SK-N-MC (cell line): ENCODE measurements around the gene CDYL.
"Not testable (repeated sequence)": the region's sequence is repeated elsewhere in the genome, so short reads cannot be mapped to it uniquely, and the experiment has no call there.

Experiments used
- DNase-seq: peaks from one replicate; pipeline ENCODE4 v3.0.0-alpha.2; 2011; ENCODE audit warnings: low read depth, low spot score
- H3K27ac ChIP-seq: fragments of 200-600 bp; sonication (generic); 2 replicates; pipeline ENCODE4 v1.5.1; 2016; ENCODE audit warnings: mixed run types
- H3K36me3 ChIP-seq: fragments of 200-600 bp; sonication (generic); 2 replicates; pipeline ENCODE4 v1.6.1; 2017; ENCODE audit warnings: antibody characterized with exemption, low read length, mixed read lengths; ENCODE audit not compliant: insufficient read depth
- H3K4me3 ChIP-seq: fragments of 200-600 bp; sonication (generic); 2 replicates; pipeline ENCODE4 v1.5.1; 2016
- H3K9ac ChIP-seq: fragments of 200-600 bp; sonication (generic); 2 replicates; pipeline ENCODE4 v1.8.0; 2017; ENCODE audit warnings: mixed run types, mixed read lengths; ENCODE audit not compliant: insufficient read length
- H3K9me3 ChIP-seq: fragments of 200-600 bp; sonication (generic); 2 replicates; pipeline ENCODE4 v1.6.1; 2017; ENCODE audit warnings: low read depth, mild to moderate bottlenecking, antibody characterized with exemption, low read length, moderate library complexity, mixed read lengths
- EZH2 ChIP-seq: fragments of 200-600 bp; sonication (generic); IDR thresholded peaks from one replicate; pipeline ENCODE4 v1.6.1; 2017; ENCODE audit warnings: antibody characterized with exemption
- FOXP2 ChIP-seq: optimal IDR thresholded peaks from 2 replicates; pipeline ENCODE3; 2011; ENCODE audit warnings: mild to moderate bottlenecking, moderate library complexity; ENCODE audit not compliant: insufficient read depth; ENCODE audit errors: extremely low read length, control extremely low read depth
- POLR2AphosphoS5 ChIP-seq: IDR thresholded peaks from 2 replicates; pipeline ENCODE4 v1.6.1; 2012; ENCODE audit warnings: mild to moderate bottlenecking, low read depth, low read length, borderline replicate concordance

The CDYL gene

GRCh38 chr6:5004373-5005037, 228.3 kb downstream of the CDYL start:
- TF ChIP-seq POLR2AphosphoS5 = no peak
- TF ChIP-seq EZH2 = no peak
- TF ChIP-seq FOXP2 = no peak
- peak overlapping the region; percentile 91 for H3K9ac ChIP-seq
- peak overlapping the region; percentile 89 for H3K4me3 ChIP-seq
- no peaks in the 10 kb centered on the region for H3K9me3 ChIP-seq
- DNase-seq = no peak
- H3K27ac ChIP-seq = peak overlapping the region; percentile 78
- H3K36me3 ChIP-seq = peaks cover 13% of the 10 kb centered on the region; the same call in 1 of the 2 replicates

GRCh38 chr6:5005038-5005433, 228.8 kb downstream of the CDYL start:
- H3K27ac ChIP-seq, H3K9me3 ChIP-seq, H3K4me3 ChIP-seq, DNase-seq, H3K9ac ChIP-seq: not testable (repeated sequence)
- peaks cover 13% of the 10 kb centered on the region; the same call in 1 of the 2 replicates for H3K36me3 ChIP-seq
